HEK293 (cell line): ENCODE data around the gene PRR35.
A peak's percentile ranks its signal among the peaks of the same experiment; 100 is the strongest.

ENCODE experiments used
- CTCF ChIA-PET: fragments of 350-600 bp; formaldehyde crosslinking; extraction: SDS; loops from one replicate; lab custom pipeline; 2021; ENCODE audit warnings: antibody characterized with exemption; lab: Yijun Ruan, JAX
- POLR2A ChIA-PET: fragments of 300-600 bp; formaldehyde crosslinking; extraction: SDS; loops from one replicate; lab custom pipeline; 2020; ENCODE audit warnings: antibody characterized with exemption, inconsistent platforms; lab: Yijun Ruan, JAX
- H3K27ac ChIP-seq: fragments of 200-500 bp; sonication (Bioruptor generic); 2 replicates; pipeline ENCODE4 v1.5.1; 2014; ENCODE audit warnings: low read depth, low read length, control low read depth, inconsistent platforms; ENCODE audit errors: extremely low read depth
- H3K36me3 ChIP-seq, 2 experiments: fragments of 200-500 bp in 1 of 2; sonication (Bioruptor generic) in 1 of 2; 1 replicate in 1 of 2; 2 replicates in 1 of 2; pipeline ENCODE4 v1.5.1; 2014 to 2017; ENCODE audit warnings: inconsistent platforms in 2 of 2, low read length in 2 of 2; ENCODE audit not compliant: control insufficient read depth in 2 of 2, insufficient read depth in 1 of 2
- H3K4me1 ChIP-seq: fragments of 200-500 bp; sonication (Bioruptor generic); 2 replicates; pipeline ENCODE4 v1.5.1; 2014; ENCODE audit warnings: mild to moderate bottlenecking, low read length, inconsistent platforms; ENCODE audit not compliant: control insufficient read depth, insufficient read depth
- H3K4me3 ChIP-seq: 2 replicates; pipeline ENCODE4 v1.5.1; 2011; ENCODE audit warnings: low read depth, mild to moderate bottlenecking, control low read depth, low read length, moderate library complexity
- H3K9me3 ChIP-seq: fragments of 200-500 bp; sonication (Bioruptor generic); 2 replicates; pipeline ENCODE4 v1.5.1; 2014; ENCODE audit warnings: low read depth, low read length, inconsistent platforms; ENCODE audit not compliant: control insufficient read depth, insufficient read depth
- CTCF ChIP-seq: fragments of 450-650 bp; formaldehyde crosslinking; IDR thresholded peaks from 2 replicates; pipeline ENCODE4 v1.5.1; 2016; ENCODE audit warnings: missing biosample characterization, missing genetic modification characterization
- GLIS1 ChIP-seq: fragments of 450-650 bp; formaldehyde crosslinking; IDR thresholded peaks from 2 replicates; pipeline ENCODE4 v1.5.1; 2016; ENCODE audit warnings: missing biosample characterization, missing genetic modification characterization
- KLF1 ChIP-seq: fragments of 450-650 bp; formaldehyde crosslinking; IDR thresholded peaks from 2 replicates; pipeline ENCODE4 v1.5.1; 2016; ENCODE audit warnings: missing biosample characterization, missing genetic modification characterization
- KLF17 ChIP-seq: fragments of 450-650 bp; formaldehyde crosslinking; IDR thresholded peaks from 2 replicates; pipeline ENCODE4 v1.5.1; 2016; ENCODE audit warnings: missing biosample characterization, missing genetic modification characterization
- SCRT2 ChIP-seq: fragments of 450-650 bp; formaldehyde crosslinking; IDR thresholded peaks from 2 replicates; pipeline ENCODE4 v1.5.1; 2016; ENCODE audit warnings: missing biosample characterization, missing genetic modification characterization
- SP7 ChIP-seq: fragments of 450-650 bp; formaldehyde crosslinking; IDR thresholded peaks from 2 replicates; pipeline ENCODE4 v1.5.1; 2016; ENCODE audit warnings: missing biosample characterization, missing genetic modification characterization
- ZFHX2 ChIP-seq: fragments of 450-650 bp; formaldehyde crosslinking; conservative IDR thresholded peaks from 2 replicates; pipeline ENCODE4 v1.5.1; 2016; ENCODE audit warnings: missing biosample characterization, missing genetic modification characterization
- ZNF221 ChIP-seq: fragments of 450-650 bp; formaldehyde crosslinking; IDR thresholded peaks from 2 replicates; pipeline ENCODE4 v1.5.1; 2017; ENCODE audit warnings: missing biosample characterization, missing genetic modification characterization, borderline replicate concordance
- ZNF366 ChIP-seq: fragments of 450-650 bp; formaldehyde crosslinking; conservative IDR thresholded peaks from 2 replicates; pipeline ENCODE4 v1.5.1; 2016; ENCODE audit warnings: missing biosample characterization, missing genetic modification characterization
- ZNF398 ChIP-seq: fragments of 450-650 bp; formaldehyde crosslinking; IDR thresholded peaks from 2 replicates; pipeline ENCODE4 v1.5.1; 2017; ENCODE audit warnings: missing biosample characterization, missing genetic modification characterization
- ZNF473 ChIP-seq: fragments of 450-650 bp; formaldehyde crosslinking; IDR thresholded peaks from 2 replicates; pipeline ENCODE4 v1.5.1; 2017; ENCODE audit warnings: missing biosample characterization, missing genetic modification characterization
- ZNF585B ChIP-seq: fragments of 450-650 bp; formaldehyde crosslinking; IDR thresholded peaks from 2 replicates; pipeline ENCODE4 v1.5.1; 2016; ENCODE audit warnings: missing biosample characterization, missing genetic modification characterization
- ZNF596 ChIP-seq: fragments of 450-650 bp; IDR thresholded peaks from 2 replicates; pipeline ENCODE4 v1.5.0; 2018; ENCODE audit warnings: missing biosample characterization, mild to moderate bottlenecking, missing genetic modification characterization, moderate library complexity
- ZNF639 ChIP-seq: fragments of 450-650 bp; formaldehyde crosslinking; IDR thresholded peaks from 2 replicates; pipeline ENCODE4 v1.5.1; 2016; ENCODE audit warnings: missing biosample characterization, missing genetic modification characterization

PRR35 gene

GRCh38 chr16:592518-593306 lies 32.5 kb downstream of the PRR35 start (continued):
- TF ChIP-seq ZNF639 (tag by site-specific recombination) (peak; percentile 67), CTCF (tag by site-specific recombination) (peak; percentile 88)
- TF ChIP-seq, all 188 proteins: peak for 33

- CTCF ChIA-PET = interaction anchor here (1.5 kb wide), 1 partner anchor 8 kb away, joined by 4 read pairs; no protein-coding TSS in a partner anchor
- Histone ChIP-seq H3K4me3 (no peak overlapping the region), H3K27ac (no peak overlapping the region), H3K9me3 (no peaks in the 10 kb centered on the region), H3K4me1 (peaks cover 10% of the 10 kb centered on the region; the same call in 1 of the 2 replicates), H3K36me3 (peaks cover 0 to 8% of the 10 kb centered on the region in 2 experiments; a peak in 1 of 3 replicates)
- POLR2A ChIA-PET = no interaction called here
- TF ChIP-seq ZNF585B (tag by site-specific recombination) = no peak
- TF ChIP-seq ZNF221 (tag by site-specific recombination) = no peak
- TF ChIP-seq SCRT2 (tag by site-specific recombination) = peak; percentile 72
- no peak for TF ChIP-seq ZNF473 (tag by site-specific recombination)
- TF ChIP-seq SP7 (tag by site-specific recombination) = no peak
- TF ChIP-seq ZNF398 = no peak
- no peak for TF ChIP-seq ZNF596 (tag by site-specific recombination)
Observed at GRCh38 chr16:593406-593805, 33.2 kb downstream of the PRR35 start.

- TF ChIP-seq KLF1 (tag by site-specific recombination) (peak; percentile 55), KLF17 (peak; percentile 17; the same call in 1 of the 2 replicates), GLIS1 (0 out of 2 replicates have a peak, but pooled peaks have one; percentile 10), ZNF366 (no peak), ZFHX2 (tag by site-specific recombination) (peak; percentile 48; the same call in 1 of the 2 replicates)
- TF ChIP-seq, all 188 proteins: peak for 4
- Histone ChIP-seq H3K27ac (no peak overlapping the region), H3K9me3 (no peaks in the 10 kb centered on the region), H3K36me3 (peaks cover 0 to 10% of the 10 kb centered on the region in 2 experiments; a peak in 1 of 3 replicates), H3K4me3 (no peak overlapping the region), H3K4me1 (peaks cover 10% of the 10 kb centered on the region; the same call in 1 of the 2 replicates)
- POLR2A ChIA-PET = no interaction called here
- CTCF ChIA-PET = interaction anchor here (1.1 to 1.5 kb wide), 2 partner anchors 8 to 17 kb away, joined by 3 to 4 read pairs; no protein-coding TSS in a partner anchor
Observed at GRCh38 chr16:593807-594206, 33.6 kb downstream of the PRR35 start.
